Mammary epithelial cell (primary cell): Measurements from ENCODE around the gene MICU1.

ENCODE experiments used
- CTCF ChIP-seq, 2 donors: IDR thresholded peaks in 1 of 2; conservative IDR thresholded peaks in 1 of 2; 2 replicates each; pipeline ENCODE4 v1.5.1; 2011 to 2012; ENCODE audit warnings: inconsistent platforms in 2 of 2, low read length in 2 of 2, mild to moderate bottlenecking in 2 of 2, control low read depth in 1 of 2, low read depth in 1 of 2; ENCODE audit not compliant: insufficient read depth in 1 of 2; ENCODE audit errors: extremely low read depth in 1 of 2
- EZH2 ChIP-seq: IDR thresholded peaks from 2 replicates; pipeline ENCODE4 v1.6.1; 2012; ENCODE audit warnings: low read length, inconsistent platforms, borderline replicate concordance

- TF ChIP-seq CTCF (conservative IDR thresholded peaks at IDR 0.05 in 1 of 2, IDR thresholded peaks at IDR 0.05 in 1 of 2; ENCODE audit: extremely low read depth in 1 of 2, insufficient read depth in 1 of 2, low read depth in 1 of 2, low read length in 2 of 2) (no peak), EZH2 (no peak)
These were observed 27.7 kb upstream of the MICU1 start for GRCh38 chr10:72653383-72654096.
